Hypothalamus (tissue), 51 donors: ENCODE data around the gene MACROD2.

Source experiments
- DNase-seq, 51 donors: peaks; one replicate each; lab custom pipeline; 2025; lab: John Stamatoyannopoulos, UW

The MACROD2 gene

GRCh38 chr20:14385176-14385740 lies 389.9 kb downstream of the MACROD2 start:
- DNase-seq: no peak

- DNase-seq: no peak
Observed at GRCh38 chr20:14386726-14387125, 391.4 kb downstream of the MACROD2 start.

- DNase-seq: no peak
Observed at GRCh38 chr20:14401479-14402138, 406.3 kb downstream of the MACROD2 start.

- DNase-seq: no peak
Observed at GRCh38 chr20:14404515-14404914, 409.2 kb downstream of the MACROD2 start.

- DNase-seq: no peak
Observed at GRCh38 chr20:14406495-14406894, 411.2 kb downstream of the MACROD2 start.

- no peak for DNase-seq
Observed at GRCh38 chr20:14407336-14407735, 412.0 kb downstream of the MACROD2 start.

GRCh38 chr20:14410869-14411555 lies 415.7 kb downstream of the MACROD2 start:
- no peak for DNase-seq

GRCh38 chr20:14412065-14412681 lies 416.9 kb downstream of the MACROD2 start:
- DNase-seq: no peak

- DNase-seq: no peak
Observed at GRCh38 chr20:14413835-14414234, 418.5 kb downstream of the MACROD2 start.

GRCh38 chr20:14414560-14414959 lies 419.2 kb downstream of the MACROD2 start:
- DNase-seq: no peak

- no peak for DNase-seq
Observed at GRCh38 chr20:14415467-14415866, 420.2 kb downstream of the MACROD2 start.

- no peak for DNase-seq
Observed at GRCh38 chr20:14418376-14418775, 423.1 kb downstream of the MACROD2 start.

GRCh38 chr20:14422892-14423291 lies 427.6 kb downstream of the MACROD2 start:
- DNase-seq: no peak

- DNase-seq: no peak
Observed at GRCh38 chr20:14431568-14431967, 436.3 kb downstream of the MACROD2 start.

- no peak for DNase-seq
Observed at GRCh38 chr20:14432085-14432484, 436.8 kb downstream of the MACROD2 start.

GRCh38 chr20:14432597-14432996 lies 437.3 kb downstream of the MACROD2 start:
- DNase-seq: no peak

GRCh38 chr20:14434384-14435136 lies 439.2 kb downstream of the MACROD2 start:
- DNase-seq: no peak

GRCh38 chr20:14441201-14441600 lies 445.9 kb downstream of the MACROD2 start:
- DNase-seq: no peak

- DNase-seq: no peak
Observed at GRCh38 chr20:14444106-14444505, 448.8 kb downstream of the MACROD2 start.

- no peak for DNase-seq
Observed at GRCh38 chr20:14445310-14445709, 450.0 kb downstream of the MACROD2 start.

GRCh38 chr20:14445902-14446301 lies 450.6 kb downstream of the MACROD2 start:
- DNase-seq: no peak
